NCI-H526 (cell line): ENCODE results near the gene CHI3L2.
"Not testable (repeated sequence)": the region's sequence is repeated elsewhere in the genome, so short reads cannot be mapped to it uniquely, and the experiment has no call there.

Source experiments
- DNase-seq, 2 experiments: peaks; one replicate each; lab custom pipeline; 2025; lab: John Stamatoyannopoulos, UW

The CHI3L2 gene

DNA sequence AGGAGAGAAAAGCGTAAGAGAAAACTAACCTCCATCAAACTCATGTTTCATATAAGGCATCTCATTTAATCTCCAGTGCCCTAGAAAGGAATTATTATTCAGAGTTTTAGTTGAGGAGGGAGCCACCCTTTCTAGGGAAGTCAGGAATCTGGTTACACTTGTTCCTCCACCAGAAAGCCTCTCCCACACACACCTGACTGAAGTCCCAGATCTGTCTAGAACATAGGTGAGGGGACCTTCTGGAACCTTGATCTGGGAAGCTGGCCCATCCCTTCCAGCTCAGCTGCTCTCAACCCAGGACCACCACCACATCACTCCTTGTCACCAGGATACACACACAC, 25.2 kb upstream of the CHI3L2 start:
- no peak for DNase-seq

DNA sequence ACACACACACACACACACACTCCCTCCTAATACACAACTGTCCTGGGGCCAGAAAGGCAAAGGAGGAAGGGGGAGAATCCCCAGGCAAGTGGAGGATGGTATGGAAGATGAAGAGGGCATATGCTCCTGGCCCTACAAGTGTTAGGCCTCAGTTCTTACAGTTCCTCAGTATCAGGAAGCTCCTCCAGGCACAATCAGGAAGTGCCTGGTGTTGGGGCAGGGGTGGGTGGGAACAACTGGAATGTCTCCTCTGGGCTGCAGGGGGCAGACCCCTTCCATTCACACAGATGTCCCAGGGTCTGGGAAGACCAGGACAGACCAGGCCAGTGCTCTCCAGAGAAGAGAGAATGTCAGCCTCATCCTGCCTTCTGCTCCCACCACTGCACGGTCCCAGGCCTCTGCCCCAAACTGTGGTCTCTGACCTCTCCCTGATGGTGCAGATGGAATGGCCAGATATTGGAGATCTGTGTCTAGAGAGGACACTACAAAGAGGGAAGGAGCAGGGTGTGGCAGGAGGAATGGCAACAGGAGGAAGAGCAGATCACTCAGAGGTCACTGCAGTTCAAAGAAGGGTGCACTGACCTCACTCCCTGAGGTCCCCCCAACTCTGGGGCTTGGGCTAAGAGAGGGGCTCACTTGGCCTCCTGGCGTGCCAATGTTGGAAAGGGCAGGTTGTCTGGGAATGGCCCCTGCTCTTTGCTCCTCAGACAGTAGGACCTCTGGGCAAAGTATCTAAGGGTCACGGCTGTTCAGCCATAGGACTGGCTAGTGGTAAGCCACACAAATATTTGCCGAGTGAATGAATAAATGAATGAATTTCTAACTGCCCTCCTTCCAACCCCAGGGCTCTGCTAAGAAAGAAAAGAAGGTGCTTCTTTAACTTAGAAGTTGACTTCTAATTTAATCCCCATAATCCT, 24.5 kb upstream of the CHI3L2 start:
- DNase-seq = peak; percentile 11 to 38

DNA sequence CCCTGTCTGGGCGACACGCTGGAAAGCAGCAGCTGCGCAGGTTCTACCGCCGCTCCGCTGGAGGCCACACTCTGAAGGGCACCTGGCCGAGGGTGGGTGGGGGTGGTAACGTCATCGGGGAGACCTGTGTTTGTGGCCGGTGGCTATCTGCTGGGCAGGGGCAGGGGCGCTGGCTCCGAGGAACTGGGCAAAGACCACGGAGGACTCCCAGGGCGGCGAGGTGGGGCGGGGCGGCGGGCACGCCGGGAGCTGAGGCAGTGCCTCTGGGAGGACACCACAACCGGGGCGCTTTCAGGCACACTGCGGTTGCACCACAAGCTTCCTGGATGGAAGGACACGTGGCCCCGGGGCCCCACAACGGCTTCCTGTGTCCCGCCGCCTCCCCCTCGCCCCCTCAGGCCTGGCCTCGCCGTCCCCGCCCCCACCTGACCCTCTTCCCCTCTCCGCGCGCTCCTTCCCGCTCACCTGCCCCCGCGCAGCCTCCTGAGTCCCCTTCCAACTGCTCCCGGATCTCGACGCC, 23.8 kb upstream of the CHI3L2 start:
- peak in 1 of 2 experiments; percentile 82 for DNase-seq

DNA sequence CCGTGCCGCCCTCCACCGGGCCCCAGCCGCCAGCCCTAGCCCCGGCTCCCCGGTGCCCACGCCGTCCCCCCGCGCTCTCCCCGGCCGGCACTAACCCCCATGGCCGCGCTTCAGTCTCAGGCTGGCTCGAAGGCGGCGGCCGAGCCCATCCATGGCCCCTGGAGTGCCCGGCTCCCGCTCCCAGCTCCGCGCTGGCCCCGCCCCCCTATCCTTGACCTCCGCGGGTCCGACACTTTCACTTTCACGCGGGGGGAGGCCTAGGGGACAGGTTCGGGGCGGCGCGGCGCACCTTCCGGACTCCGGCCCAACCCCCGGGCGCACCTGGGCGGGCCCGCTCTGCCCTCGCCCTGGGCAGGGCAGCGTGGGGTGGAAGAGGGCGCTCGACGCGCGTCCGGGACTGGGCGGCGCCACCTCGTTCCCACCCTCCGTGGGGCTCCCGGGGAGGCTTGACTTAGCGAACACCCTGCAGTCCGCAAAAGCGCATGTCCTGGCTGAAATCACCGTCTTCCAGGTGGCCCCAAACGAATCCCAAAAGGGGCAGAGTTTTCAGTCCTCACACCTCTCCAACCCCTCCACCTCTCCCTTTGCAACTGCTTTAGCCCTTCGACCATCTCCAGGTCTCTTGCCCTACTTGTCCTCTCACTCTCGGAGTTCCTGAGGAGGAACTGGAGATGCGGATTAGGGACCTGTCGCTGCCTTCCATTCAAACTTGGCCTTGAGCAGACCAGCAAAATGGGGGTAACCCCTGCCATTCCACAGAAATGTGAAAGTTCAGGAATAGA, 23.1 kb upstream of the CHI3L2 start:
- DNase-seq = peak in 1 of 2 experiments; percentile 71

DNA sequence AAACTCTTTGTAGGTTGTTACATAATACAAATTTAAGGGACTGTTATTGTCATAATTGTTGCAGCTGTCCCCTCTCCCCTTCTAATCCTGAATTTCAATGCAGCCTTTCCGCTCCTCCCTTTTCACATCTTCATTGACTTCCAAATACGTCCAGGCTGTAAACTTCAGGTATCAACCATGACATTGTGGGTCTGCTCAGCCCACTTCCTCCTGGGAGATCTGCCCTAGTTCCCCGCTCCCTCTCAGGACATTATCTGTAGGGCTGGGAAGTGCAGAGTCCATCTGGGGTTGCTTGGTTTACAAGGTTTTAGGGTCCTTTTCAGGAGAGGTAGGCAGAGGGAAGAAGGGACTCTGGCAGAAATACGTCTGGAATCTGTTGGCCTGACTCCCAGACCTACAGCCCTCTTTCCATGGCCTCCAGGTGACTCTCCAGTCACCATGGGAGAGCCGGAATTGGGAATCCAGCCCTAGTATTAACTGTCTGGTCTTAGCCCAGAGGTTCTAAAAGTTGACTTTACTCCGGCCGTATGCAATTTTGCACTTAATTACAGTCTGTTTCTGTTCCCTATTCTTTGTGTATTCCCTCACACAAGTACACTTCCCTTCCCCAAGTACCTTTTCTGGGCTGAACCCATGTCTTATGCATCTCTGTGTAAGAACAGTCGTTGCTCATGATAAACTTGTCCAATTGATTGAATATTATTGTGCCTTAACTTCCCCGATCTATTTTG, 22.4 kb upstream of the CHI3L2 start:
- DNase-seq = no peak

DNA sequence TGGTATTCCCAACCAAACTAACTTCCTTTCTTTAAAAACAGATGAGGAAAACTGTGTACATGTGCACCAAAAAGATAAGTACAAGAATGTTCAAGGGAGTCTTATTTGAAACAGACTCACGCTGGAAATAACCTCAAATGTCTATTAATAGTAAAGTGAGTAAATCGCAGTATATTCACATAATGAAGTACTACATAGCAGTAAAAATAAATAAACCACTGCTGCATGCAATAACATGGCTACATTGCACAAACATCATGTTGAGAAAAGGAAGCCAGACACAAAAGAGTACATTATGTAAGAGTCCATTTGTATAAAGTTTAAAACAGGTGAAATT, 21.8 kb upstream of the CHI3L2 start:
- no peak for DNase-seq

DNA sequence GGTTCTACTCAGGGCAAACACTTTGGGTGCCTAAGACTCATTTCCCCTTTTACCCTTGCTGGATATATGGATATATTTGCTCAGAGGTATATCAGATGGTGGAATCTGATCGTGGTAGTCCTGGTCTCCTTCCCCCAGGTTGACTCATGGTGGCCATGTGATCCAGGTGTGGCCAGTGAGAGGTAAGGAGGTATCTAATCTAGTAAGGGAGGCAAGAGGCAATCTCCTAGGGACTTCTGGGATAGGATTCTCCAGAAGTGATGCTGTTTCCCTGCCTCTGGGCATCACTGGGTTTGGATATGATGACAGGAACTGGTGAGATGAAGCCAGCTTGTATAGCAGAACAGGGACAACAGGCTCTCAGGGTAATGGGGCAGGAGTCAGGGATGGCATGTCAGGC, 18.6 kb upstream of the CHI3L2 start:
- DNase-seq = no peak

DNA sequence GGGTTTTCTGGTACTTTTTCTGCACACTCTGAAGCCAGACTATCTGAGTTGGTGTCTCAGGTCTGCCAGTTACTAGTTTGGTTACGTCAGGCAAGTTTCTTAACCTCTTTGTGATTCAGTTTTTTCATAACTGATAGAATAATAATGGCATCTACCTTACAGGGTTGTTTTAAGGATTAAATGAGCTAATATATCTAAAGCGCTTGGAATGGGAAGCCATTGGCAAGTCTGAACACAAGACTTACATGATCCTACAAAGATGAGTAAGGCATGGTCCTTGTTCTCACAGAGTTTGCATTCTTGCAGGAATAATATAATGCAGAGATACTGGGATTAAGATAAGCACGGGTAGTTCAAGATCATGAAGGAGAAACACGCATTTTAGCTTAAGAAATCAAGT, 17.9 kb upstream of the CHI3L2 start:
- DNase-seq = no peak

DNA sequence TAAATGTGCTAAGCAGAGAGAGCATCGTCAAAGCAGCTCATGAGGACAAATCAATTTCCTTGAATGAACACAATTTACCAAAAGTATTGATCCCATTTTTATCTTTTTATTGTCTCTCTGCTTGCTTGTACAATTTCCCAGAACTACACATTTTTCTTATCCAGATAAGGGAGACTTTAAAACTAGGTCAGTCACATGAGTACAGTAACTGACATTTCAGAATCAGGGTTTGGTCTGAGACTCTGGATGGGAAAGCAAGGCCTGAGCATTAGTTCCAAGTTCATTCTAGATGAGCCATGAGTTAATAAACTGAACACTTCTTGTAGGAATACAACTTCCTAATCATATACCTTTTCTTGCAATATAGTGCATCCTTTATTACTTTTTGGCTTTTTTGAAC, 15.6 kb upstream of the CHI3L2 start:
- DNase-seq = no peak

DNA sequence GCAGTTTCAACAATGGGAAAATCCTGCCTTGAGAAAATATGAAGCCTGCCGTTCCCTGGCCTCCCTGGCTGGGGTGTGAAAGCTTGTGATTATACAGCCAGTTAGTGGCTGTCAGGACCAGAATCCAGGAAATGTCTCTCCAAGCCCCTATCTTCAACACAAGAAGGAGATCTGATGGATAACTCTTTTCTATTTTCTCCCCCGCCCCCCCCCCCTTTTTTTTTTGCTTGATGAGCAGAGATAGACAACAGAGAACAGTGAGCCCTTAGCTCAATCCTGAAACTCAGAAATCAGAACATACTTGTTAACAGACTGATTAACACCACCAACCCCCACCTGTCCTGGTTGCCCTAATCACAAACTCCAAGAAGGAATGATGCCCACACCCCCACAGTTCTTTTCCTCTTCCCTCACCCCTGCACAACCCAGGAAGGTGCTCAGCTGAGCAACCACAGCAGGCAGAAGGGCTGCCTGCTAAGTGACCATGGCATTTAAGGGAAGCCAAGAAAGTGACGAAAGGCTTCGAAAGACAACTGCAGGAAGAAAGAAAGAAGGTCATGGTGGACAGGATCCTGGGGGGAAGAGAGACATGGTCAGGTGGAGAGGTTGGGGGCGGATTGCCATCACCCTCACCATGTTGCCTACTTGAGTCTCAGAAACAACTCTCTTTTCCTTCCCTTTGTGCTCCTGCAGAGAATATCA, 14.7 kb upstream of the CHI3L2 start:
- DNase-seq = no peak

DNA sequence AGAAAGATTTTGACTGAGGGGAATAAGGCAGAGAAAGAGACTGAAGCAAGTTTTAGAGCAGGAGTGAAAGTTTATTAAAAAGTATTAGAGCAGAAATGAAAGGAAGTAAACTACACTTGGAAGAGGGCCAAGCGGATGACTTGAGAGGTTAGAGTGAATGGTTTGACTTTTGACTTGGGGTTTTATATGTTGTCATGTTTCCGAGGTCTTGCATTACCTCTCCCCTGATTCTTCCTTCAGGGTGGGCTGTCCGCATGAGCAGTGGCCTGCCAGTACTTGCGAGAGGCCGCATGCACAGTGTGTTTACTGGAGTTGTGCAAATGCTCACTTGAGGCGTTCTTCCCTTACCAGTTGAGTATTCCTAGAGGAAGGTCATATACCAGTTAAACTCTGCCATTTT, 14.1 kb upstream of the CHI3L2 start:
- DNase-seq = no peak

DNA sequence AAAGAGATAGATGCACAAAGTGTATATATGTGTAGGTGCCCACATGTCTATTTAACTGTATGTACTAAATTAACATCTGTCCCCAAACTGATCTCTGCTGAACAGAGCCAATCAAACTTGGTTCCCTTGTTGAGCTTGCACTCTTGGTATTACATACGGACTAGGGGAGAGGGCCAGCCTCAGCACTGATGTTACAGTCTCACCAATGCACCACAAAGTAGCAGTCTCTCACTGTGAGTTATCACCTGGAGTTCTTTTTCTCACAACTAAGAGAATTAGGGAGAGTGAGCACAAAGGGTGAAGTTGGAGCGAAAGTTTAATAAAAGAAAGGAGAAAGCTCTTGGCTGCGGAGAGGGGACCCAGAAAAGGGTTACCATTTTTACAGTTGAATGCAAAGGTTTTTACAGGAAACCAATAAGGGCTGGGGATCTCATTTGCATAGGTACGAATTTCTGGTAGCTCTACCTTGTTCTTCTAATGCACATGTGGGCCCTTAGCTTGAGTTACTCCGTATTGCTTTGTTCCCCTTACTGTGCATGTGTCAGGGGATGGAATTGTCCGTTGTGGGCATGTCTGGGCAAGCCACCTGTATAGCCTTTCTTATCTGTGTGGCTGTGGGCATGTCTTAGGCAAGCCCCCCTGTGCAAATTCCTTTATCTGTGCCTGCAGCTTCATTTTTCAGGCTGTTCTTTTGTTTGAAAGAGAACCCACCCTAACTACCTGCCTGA, 13.3 kb upstream of the CHI3L2 start:
- peak; percentile 61 to 71 for DNase-seq

DNA sequence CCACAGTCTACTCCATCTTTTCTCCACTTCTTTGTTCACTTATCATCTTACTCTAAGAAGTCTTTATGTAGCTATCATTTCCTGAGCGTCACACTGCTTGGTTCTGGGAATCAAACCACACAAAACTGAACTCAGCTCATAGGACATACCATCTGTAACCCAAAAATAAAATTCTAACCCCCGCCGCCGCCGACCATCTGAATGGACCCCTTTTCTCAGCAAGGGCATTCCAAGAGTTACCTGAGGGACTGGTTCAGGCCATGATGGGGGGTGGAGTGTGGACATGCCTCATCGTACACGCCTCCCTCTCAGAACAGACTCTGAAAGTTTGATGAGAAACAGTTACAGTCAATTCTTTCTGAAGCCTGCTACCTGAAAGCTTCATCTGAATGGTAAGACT, 12.6 kb upstream of the CHI3L2 start:
- no peak for DNase-seq

DNA sequence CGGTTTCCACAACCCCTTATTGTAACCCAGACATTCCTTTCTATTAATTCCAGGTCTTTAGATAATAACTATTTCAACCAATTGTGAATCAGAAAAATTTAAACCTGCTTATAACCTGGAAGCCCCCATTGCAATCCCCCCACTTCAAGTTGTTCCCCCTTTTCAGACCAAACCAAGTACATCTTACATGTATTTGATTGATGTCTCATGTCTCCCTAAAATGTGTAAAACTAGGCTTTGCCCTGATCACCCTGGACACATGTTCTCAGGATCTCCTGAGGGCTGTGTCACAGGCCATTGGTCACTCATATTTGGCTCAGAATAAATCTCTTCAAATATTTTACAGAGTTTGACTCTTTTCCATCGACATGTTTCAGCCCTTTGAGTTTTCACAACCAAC, 12.2 kb upstream of the CHI3L2 start:
- DNase-seq = not testable (repeated sequence)

DNA sequence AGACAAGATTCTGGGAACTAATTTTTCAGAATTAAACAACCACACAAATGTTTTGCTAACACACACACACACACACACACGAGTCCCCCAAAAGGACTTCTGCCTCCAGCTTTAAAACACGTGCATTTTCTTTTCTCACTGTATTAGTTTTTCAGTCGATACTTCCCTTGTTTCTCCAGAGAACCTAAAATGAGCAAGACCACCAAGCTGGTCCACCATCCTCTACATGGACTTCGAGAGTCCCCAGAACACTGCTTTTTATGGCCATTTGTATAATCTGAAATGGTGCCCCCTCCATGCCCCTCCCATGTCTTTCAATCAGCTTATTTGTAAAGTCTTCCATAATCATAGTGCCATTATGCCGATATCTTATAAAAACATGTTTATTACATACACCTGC, 10.8 kb upstream of the CHI3L2 start:
- no peak for DNase-seq

DNA sequence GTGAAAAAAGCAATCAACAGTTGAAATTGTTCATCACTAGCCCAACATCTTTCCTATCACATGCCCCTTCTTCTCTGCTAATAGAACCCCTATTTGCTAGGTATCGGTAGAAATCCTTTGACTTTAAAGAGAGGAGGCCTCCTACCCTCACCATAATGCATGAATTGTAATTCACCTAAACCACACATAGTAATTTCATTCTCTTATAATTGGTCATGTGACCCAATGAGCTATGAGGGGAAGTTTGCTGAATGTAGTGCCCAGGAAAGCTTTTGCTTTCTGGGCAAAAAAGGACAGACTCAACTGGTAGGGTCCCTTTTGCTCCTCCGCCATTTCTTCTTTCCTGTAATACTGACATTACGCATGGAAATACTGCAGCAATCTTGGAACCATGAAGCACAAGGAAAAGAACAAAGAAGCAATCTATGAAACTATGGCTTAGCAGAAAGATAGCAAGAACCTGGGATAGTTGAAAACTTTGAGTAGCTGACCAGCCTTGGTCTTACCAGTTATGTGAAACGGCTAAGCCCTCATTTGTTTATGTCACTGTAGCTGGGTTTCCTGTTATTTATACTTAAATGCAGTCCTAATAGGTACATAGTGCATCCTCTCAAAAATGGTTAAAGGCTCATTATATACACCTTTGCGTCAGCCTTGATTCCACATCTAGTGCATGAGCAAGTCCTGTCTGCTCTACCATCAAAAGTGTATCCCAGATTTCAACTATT, 10.2 kb upstream of the CHI3L2 start:
- no peak for DNase-seq

DNA sequence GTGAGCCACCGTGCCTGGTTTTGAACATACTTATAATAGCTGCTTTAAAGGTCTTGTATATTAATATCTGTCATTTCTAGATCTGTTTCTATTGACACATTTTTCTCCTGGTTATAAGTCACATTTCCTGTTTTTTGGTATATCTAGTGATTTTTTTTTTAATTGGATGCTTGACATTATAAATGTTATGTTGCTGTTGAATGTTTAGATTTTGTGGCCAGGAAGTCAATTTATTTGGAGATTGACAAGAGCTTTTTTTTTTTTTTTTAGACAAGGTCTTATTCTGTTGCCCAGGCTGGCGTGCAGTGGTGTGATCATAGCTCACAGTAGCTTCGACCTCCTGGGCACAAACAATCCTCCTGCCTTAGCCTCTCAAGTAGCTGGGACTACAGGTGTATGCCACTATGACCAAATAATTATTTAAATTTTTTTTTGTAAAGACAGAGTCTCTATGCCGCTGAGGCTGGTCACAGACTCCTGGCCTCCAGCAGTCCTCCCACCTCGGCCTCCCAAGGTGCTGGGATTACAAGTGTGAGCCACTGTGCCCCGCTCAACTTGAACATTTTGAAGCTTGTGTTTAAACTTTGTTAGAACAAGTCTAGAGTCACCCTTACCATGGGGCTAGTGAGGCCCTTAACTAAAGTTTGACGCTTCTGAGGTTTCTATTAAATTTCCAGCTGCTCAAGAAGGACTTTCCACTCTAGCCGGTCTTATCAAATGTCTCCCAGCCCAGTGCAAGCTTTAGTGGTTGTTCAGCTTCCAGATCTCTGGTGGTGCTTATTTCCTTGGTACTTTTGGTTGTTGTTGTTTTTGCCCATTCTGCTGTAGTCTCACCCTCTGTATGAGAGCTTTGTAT, 8.6 kb upstream of the CHI3L2 start:
- no peak for DNase-seq

DNA sequence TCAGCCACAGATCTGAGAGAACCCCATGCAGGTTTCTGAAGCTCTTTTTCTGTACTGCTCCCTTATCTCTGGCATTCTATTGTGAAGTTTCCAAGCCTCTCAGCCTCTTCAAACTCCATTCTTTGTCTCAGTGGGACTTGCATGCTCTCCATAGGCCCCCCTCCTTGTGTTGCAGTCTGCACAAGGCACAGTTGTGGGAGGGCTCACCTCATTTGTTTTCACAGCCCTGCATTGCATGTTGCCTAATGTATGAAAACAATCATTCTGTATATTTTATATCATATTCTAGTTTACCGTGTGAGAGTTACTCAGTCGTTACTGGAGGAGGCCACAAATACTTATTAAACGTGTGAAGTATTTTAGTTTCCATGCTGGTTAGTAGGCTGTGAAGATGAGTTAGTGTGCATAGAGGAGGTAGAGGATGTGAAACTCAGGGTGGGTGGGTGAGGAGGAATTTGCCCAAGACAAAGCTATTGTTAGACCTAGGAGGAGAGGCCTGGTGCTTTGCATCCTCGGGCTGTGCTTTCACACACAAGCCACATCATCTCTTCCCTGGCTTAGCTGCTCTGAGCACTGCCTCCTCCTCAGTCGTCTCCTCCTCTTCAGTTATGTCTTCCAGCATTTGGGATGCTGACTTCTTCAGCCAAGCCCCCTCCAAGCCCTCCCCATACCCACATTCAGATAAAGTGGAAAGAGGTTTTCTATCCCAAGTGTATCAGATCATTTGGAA, 7.8 kb upstream of the CHI3L2 start:
- DNase-seq = no peak
